ENCODE results near the gene KLRF2.

Gene KLRF2

DNA sequence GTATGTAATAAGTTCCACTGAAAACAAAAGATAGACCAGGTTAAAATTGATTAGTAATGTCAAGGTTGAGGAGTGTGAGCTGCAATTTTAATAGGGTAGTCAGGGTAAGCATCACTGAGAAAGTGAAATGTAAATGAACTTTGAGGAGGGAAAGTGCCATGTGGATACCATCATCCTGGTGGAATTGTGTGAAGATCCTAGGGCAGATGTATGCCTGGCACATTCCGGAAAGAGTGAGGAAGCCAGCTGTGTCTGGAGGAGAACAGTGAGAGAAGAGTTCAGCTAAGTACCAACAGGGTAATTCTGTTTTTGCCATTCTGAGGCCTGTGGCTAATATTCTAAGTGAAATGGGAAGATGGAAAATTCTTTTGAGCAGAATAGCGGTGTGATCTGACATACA lies 53.7 kb downstream of the KLRF2 start:
- no peak for DNase-seq (ENCODE audit: low read depth, low spot score)

DNA sequence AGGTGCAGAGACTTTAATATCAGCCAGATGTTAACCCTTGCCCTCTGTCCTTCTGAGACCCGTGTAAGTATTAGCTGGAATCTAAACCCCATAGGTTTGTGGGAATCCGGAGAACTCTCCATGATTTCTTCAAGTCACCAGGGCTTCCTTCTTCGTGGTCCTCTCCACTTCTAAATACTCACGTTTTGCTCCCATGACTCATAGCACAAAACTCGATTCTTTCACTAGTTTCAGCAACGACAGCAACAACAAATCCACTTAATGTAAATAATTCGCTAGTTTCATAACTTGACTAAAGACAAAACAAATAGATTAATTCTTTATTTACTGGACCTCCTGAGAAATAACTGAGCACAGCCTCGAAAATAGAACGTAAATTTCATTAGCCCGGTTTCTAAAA lies 55.3 kb downstream of the KLRF2 start:
- peak; percentile 2 for DNase-seq (ENCODE audit: low read depth, low spot score)

- no peak for DNase-seq (ENCODE audit: low read depth, low spot score)
Measured at GRCh38 chr12:9940375-9940774, 59.1 kb downstream of the KLRF2 start.

DNA sequence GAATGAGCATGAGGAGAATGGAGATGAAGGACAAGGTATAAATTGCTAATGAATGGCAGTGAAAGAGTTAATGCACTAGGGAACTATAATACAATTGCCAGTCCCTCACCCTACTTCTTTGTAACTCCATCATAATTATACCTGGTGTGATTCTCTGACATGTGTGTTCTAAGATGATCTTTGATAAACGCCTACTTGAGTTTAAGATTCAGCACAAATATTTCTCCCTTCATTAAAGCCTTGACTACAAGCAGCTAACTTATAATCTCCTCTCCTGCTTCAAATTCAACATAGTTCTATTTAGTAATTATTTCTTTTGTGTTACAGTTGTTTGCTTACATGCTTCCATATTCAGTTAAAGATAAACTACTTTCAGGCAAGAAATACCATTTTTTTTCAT lies 60.5 kb downstream of the KLRF2 start:
- no peak for DNase-seq (ENCODE audit: low read depth, low spot score)

DNA sequence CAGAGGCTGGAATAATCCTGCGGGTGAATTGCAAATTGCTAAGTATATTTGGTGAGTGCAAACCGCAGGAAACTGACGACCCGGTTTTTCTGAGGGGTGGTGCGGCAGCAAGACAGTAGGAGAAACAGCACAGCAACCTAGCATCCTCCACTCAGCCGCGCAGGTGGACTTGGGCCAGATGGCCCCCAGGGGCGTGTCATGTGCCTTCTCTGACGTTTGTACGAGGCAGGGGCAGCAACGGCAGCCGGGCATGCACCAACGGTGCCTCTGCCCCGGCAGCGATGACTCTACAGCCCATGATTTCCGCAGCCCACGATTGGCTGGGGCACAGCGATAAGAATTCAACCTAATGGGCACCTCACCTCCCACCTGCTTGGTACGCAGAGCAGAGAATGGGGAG lies 62.0 kb downstream of the KLRF2 start:
- DNase-seq (ENCODE audit: low read depth, low spot score) = no peak

- DNase-seq (ENCODE audit: low read depth, low spot score) = no peak
Measured at GRCh38 chr12:9944391-9944790, 63.1 kb downstream of the KLRF2 start.
